HL-60 (cell line): ENCODE measurements around the gene C2orf66.

Experiments used
- CTCF ChIP-seq: IDR thresholded peaks from one replicate; pipeline ENCODE4 v1.5.1; 2011; ENCODE audit warnings: low read length, control low read depth, inconsistent platforms; ENCODE audit not compliant: insufficient read depth
- GABPA ChIP-seq: IDR thresholded peaks from 2 replicates; pipeline ENCODE4 v1.6.1; 2012; ENCODE audit warnings: low read depth
- POLR2AphosphoS5 ChIP-seq: IDR thresholded peaks from 2 replicates; pipeline ENCODE4 v1.6.1; 2012; ENCODE audit warnings: low read depth
- REST ChIP-seq: IDR thresholded peaks from 2 replicates; pipeline ENCODE4 v1.6.1; 2012; ENCODE audit warnings: low read depth; ENCODE audit not compliant: insufficient replicate concordance

GRCh38 chr2:196767101-196767500, 42.1 kb downstream of the C2orf66 start:
- TF ChIP-seq CTCF, result no peak
- no peak for TF ChIP-seq POLR2AphosphoS5
- no peak for TF ChIP-seq REST
- no peak for TF ChIP-seq GABPA
